Stimulated activated CD8-positive, alpha-beta memory T cell treated with anti-CD3 and anti-CD28 coated beads, Interleukin-7, amount 100 ng/mL, for 24 hours (primary cell): Measurements from ENCODE around the gene NECAB2.
"Not testable (repeated sequence)": the region's sequence is repeated elsewhere in the genome, so short reads cannot be mapped to it uniquely, and the experiment has no call there.

Source experiments
- DNase-seq: peaks from one replicate; pipeline ENCODE4 v3.0.0-alpha.2; 2020; ENCODE audit warnings: low read depth

NECAB2 gene

DNA sequence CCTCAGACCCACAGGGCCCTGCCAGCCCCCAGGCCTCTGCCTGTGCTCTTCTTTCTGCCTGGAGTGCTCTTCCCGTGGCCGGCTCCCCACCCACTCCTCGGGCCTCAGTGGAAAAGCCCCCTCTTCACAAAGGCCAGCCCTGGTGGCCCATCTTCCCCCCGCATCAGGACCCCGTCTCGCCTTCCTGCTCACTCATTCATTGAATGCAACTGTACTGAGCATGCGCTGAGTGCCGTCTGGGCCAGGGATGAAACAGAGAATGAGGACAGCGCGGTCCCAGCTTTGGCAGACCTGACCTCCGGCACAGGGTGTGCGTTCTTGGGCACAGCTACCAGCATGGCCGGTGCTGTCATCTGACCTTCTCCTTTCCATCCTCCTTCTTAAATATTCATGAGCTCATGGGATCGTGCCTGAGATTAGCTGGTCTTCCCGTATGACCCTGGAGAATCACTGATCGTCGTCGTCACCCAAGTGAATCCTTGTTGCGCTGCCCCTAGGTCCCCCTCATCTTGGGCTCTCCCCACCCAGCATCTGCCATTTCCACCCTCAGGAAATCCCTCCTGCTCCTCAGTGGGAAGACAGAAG is 31.4 kb upstream of the NECAB2 start:
- DNase-seq, result no peak

DNA sequence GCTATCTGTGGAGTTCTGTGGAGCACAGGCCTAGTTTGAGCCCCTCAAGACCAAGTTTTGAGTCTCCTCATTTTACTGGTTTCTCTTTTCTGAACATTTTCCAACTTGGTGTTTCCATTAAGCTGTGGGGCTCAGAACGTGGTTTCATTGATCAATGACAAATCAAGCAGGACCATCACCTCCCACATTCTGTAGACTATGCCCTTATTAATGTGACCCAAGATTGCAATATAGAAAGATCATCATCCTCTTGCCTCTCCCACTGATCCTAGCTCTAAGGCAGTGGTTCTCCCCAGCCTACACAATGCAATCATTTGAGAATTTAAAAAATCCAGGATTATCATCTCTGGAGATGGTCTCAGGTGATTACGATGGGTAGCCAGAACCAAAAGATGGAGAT is 30.8 kb upstream of the NECAB2 start:
- no peak for DNase-seq

DNA sequence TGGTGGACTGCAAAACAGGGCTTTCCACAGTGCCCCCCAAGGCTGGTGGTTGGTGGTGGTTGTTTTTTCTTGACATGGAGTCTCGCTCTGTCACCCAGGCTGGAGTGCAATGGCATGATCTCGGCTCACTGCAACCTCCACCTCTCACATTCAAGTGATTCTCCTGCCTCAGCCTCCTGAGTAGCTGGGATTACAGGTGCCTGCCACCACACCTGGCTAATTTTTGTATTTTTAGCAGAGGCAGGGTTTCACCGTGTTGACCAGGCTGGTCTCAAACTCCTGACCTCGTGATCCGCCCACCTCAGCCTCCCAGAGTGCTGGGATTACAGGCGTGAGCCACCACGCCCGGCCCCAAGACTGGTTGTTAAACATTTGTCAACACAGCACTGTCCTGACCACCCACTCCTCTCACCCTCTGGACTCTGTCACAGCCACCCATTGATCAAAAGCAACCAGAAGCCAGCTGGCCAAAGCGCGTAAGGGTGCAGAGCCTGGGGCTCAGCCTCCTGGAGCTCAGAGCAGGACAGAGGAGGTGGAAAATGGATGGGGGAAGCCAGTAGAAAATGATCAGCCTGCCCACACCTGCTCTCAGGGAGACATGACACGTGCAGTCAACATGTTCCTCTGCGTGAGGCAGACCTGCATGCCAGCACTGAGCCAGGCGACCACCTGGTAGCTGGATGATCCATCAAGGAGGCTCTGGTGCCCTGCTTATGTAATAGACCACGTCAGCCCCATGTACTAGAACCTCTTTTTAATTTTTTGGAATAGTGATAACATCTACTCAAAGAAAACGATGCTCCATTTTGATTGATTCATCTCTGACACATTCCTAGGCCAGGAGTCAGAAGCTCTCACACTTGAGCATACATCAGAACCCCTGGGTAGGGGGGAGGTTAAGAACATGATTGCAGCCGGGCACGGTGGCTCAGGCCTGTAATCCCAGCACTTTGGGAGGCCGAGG is 29.8 kb upstream of the NECAB2 start:
- DNase-seq, result no peak

- no peak for DNase-seq
Observed at GRCh38 chr16:83939266-83939855, 28.7 kb upstream of the NECAB2 start.

GRCh38 chr16:83940119-83940518 is 27.9 kb upstream of the NECAB2 start:
- no peak for DNase-seq

GRCh38 chr16:83940630-83941378 is 27.2 kb upstream of the NECAB2 start:
- DNase-seq, result no peak

- not testable (repeated sequence) for DNase-seq
Observed at GRCh38 chr16:83941546-83941945, 26.5 kb upstream of the NECAB2 start.

DNA sequence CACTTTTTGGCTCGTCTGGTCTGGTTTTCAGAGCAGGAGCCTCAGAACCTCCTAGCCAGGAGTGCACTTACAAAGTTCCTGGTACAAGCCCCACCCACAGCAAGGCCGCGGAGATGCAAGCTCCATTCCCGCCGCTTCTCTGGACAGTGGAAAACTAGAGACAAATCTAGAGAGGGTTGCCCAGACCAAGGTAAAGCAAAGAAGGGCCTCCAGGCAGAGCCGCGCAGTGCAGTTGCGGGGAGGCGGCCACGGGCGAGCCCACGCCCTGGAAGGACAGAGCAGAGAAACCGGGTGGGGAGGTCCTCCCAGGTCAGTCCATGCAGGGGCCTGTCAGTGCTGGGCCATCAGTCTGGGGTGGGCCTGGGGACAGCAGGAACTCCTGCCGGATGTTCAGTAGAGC is 26.0 kb upstream of the NECAB2 start:
- DNase-seq, result no peak

- DNase-seq, result no peak
Observed at GRCh38 chr16:83942815-83943515, 25.1 kb upstream of the NECAB2 start.

DNA sequence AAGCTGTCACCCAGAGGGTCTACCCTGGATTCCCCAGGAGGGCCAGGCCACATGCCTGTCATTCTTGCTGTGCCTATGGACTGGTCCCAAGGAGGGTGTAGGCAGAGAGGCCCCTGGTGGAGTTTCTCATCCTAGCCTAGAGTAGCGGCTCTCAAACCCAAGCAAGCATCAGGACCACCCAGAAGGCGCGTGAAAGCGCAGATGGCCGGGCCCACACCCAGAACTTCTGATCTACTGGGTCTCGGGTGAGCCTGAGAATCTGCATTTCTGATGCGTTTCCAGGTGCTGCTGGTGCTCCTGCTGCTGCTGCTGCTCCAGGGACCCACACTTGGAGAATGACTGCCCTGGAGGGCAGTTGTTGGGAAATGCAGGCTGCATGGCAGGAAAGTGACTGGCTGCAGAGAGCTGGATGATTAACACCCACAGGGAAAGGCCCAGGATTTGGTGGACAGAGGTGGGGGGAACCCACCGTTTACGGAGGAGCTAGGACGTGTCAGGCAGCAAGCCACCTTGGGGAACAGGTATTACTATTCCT is 24.5 kb upstream of the NECAB2 start:
- no peak for DNase-seq

DNA sequence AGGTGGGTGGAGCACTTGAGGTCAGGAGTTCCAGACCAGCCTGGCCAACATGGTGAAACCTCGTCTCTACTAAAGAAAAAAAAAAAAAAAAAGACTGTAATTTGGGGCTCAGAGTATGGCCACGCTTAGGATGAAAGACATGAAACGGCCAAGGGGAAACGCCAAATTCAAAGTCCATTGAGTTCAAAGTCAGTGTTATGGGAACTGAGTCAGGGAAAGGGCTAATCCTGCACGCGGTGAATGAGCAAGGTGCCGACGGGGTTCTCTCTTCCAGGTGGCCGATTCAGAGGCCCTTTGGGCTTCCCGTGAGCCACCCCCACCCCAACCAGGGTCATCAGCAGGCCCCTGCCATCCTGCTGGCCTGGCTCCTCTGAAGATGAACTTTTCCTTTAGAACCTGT is 22.5 kb upstream of the NECAB2 start:
- DNase-seq, result no peak

DNA sequence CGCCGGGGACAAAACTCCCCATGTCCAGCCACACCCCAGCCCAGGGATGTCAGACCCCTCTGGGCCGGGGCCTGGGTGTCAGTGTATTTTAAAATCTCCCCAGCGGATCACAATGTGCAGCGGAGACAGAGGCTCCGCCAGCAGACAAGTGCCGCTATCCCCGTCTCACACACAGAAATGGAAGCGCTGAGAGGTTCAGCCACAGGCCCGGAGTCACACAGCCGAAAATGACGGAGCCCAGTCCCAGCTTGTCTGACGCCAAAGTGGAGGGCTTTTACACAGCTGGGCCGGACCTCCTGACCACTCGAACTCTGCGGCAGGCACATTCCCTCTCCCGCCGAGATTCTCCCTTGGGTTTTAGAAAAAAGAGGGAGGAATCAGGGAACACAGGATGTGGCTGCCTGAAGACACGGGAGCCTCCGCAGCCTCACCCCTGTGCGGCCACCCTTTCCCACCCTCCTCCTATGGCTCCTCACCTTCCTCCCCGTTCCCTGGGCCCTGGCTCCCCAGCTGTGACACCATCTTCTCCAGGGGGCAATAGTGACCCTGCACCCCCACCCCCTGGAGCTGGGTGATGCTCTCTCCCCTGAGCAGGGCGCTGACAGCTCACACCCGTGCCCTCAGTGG is 21.8 kb upstream of the NECAB2 start:
- DNase-seq, result no peak

DNA sequence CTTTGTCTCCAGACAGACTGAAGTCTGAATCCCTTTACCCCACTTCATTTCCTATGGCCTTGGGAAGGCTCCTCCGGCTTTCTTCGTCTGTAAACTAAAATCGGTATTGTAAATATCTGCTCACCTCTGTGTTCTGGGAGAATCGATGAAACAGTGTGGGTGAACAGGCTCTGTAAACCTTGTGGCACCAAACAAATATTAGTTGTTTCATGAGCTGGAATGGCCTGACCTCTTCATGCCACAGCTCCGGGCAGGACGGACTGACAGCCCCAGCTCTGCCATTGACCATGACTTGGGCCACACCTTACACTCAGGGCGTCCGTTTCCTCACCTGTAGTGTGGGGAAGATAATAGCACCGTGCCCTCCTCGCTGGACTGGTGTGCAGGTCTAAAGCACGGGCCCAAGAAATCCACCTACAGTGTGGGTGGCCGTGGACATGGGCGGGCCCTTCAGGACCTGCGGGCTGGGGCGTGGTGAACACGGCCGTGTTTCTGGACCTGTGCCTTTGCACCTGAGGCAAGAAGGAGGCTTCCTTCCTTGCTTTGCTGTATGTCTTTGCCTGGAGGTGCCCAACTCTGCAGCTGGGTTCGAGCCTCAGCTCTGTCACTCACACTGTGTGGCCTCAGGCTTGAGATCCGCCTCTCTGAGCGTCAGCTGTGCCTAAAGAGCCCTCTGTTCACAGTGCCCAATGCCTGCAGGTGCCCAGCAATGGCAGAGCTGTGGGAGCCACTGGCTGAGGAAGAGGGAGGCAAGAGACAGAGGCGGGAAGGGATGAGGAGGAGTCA is 21.1 kb upstream of the NECAB2 start:
- DNase-seq, result no peak

DNA sequence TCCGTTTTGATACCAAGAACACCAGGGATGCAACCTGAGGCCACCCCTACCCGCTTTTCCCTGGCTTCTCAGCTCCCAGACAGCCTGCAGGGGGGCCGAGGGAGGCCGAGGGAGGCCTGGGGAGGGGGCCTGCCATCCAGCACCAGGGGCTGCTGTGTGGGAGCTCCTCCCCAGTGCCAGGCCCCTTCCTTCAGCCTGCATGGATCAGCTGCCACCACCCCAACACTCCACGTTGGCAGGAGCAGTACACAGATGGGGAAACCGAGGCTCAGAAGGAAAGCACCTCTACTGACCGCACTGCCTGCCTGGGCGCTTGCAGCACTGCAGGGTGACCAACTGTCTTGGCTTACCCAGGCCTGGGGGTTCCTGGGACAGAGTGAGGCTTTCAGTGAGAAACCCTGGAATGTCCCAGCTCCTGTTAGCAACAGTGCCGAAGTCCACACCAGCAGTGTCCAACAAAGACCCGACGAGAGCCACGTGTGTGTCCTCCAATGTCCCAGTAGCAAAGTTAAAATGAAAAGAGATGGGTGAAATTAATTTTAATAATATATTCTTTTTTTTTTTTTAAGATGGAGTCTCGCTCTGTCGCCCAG is 20.3 kb upstream of the NECAB2 start:
- no peak for DNase-seq

DNA sequence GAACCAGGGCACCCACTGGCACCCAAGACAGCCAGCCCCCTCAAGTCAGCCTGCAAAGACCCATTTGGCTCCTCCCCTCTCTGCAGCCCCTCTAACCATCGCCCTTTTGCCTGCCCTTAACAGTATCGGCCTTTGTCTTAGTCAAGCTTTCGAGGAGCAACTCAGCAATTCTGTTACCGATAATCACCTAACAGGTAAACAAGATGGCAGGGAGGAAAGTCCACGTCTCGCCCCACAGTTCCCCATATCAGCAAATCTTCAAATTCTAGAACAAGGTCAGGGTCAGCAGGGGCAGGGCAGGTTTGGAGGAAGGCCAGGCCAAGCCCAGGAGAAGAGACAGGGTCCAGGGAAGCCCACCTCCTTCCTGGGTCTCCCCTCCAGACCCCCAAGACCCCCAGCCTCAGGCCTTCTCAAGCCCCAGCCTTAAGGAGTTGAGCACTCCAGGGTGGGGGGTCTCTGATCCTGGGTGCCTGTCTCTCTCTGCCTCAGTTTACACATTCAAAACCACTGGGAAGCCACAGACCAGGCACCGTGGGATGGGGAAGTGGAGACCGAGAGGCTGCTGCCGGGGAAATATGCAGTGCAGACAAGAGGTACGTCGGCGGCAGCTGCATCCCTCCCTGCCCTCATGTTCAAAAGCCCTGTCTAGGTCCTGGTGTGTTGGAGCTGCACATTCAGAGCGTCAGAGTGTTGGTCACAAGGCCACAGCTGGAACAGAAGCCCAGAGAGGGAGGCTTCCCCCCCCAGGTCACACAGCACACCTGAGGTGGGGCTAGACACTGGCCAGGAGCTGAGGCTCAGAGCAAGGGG is 18.9 kb upstream of the NECAB2 start:
- no peak for DNase-seq

GRCh38 chr16:83949724-83950001 is 18.4 kb upstream of the NECAB2 start:
- no peak for DNase-seq

- not testable (repeated sequence) for DNase-seq
Observed at GRCh38 chr16:83950862-83951399, 17.1 kb upstream of the NECAB2 start.

- DNase-seq, result no peak
Observed at GRCh38 chr16:83951544-83951943, 16.5 kb upstream of the NECAB2 start.

DNA sequence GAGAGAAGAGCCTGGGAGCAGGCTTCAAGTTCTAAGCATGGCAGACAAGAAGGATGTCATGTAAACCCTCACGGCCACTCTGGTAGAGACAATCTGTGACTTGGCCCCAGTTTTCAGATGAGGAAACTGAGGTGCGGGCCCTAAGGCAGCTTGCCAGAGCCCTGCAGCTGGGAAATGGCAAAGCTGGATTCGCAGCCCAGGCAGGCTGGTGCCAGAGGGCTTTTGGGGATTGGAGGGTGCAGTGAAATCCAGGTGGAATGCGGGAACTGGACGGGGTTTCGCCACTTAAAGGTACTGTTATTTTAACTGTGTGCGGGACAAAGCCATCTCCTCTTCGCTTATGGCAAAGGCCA is 15.5 kb upstream of the NECAB2 start:
- no peak for DNase-seq
